Measurements from ENCODE around the gene DCDC2C. TPM values are rescaled to one million over a fixed set of nuclear protein-coding genes. Genes with fewer than 3 reads are reported as not detected.

The DCDC2C gene
- total RNA-seq, 1 experiment from 2014 or later, result not detected

DNA sequence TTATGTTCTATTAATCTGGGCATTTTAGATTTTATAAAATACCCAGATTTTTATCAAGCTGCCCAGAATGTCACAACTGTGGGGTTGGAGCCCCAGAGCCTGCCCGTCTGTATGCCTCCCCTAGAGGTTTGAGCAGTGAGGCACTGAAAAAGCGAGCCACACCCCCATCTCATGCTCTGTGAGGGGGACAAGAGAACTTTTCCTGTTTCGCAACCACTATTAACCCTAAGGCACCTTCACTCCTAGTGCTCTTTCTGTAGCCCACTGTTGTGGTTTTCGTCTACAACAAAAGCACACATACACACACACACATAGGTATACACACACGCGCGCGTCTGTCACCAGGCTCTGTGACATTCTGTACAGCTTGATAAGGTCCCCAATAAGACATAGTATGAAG, 38.0 kb downstream of the DCDC2C start (continued):
- TF ChIP-seq, protein P1, sequence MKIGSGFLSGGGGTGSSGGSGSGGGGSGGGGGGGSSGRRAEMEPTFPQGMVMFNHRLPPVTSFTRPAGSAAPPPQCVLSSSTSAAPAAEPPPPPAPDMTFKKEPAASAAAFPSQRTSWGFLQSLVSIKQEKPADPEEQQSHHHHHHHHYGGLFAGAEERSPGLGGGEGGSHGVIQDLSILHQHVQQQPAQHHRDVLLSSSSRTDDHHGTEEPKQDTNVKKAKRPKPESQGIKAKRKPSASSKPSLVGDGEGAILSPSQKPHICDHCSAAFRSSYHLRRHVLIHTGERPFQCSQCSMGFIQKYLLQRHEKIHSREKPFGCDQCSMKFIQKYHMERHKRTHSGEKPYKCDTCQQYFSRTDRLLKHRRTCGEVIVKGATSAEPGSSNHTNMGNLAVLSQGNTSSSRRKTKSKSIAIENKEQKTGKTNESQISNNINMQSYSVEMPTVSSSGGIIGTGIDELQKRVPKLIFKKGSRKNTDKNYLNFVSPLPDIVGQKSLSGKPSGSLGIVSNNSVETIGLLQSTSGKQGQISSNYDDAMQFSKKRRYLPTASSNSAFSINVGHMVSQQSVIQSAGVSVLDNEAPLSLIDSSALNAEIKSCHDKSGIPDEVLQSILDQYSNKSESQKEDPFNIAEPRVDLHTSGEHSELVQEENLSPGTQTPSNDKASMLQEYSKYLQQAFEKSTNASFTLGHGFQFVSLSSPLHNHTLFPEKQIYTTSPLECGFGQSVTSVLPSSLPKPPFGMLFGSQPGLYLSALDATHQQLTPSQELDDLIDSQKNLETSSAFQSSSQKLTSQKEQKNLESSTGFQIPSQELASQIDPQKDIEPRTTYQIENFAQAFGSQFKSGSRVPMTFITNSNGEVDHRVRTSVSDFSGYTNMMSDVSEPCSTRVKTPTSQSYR (CRISPR knock-in tag; IDR thresholded peaks at IDR 0.05), result no peak
- TF ChIP-seq JUN (CRISPR knock-in tag; IDR thresholded peaks at IDR 0.05), result no peak
- TF ChIP-seq, protein P2, sequence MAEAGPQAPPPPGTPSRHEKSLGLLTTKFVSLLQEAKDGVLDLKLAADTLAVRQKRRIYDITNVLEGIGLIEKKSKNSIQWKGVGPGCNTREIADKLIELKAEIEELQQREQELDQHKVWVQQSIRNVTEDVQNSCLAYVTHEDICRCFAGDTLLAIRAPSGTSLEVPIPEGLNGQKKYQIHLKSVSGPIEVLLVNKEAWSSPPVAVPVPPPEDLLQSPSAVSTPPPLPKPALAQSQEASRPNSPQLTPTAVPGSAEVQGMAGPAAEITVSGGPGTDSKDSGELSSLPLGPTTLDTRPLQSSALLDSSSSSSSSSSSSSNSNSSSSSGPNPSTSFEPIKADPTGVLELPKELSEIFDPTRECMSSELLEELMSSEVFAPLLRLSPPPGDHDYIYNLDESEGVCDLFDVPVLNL (CRISPR knock-in tag; IDR thresholded peaks at IDR 0.05; ENCODE audit: borderline replicate concordance, low read depth), result no peak
- TF ChIP-seq, protein P3, sequence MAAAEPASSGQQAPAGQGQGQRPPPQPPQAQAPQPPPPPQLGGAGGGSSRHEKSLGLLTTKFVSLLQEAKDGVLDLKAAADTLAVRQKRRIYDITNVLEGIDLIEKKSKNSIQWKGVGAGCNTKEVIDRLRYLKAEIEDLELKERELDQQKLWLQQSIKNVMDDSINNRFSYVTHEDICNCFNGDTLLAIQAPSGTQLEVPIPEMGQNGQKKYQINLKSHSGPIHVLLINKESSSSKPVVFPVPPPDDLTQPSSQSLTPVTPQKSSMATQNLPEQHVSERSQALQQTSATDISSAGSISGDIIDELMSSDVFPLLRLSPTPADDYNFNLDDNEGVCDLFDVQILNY (CRISPR knock-in tag; IDR thresholded peaks at IDR 0.05), result no peak

DNA sequence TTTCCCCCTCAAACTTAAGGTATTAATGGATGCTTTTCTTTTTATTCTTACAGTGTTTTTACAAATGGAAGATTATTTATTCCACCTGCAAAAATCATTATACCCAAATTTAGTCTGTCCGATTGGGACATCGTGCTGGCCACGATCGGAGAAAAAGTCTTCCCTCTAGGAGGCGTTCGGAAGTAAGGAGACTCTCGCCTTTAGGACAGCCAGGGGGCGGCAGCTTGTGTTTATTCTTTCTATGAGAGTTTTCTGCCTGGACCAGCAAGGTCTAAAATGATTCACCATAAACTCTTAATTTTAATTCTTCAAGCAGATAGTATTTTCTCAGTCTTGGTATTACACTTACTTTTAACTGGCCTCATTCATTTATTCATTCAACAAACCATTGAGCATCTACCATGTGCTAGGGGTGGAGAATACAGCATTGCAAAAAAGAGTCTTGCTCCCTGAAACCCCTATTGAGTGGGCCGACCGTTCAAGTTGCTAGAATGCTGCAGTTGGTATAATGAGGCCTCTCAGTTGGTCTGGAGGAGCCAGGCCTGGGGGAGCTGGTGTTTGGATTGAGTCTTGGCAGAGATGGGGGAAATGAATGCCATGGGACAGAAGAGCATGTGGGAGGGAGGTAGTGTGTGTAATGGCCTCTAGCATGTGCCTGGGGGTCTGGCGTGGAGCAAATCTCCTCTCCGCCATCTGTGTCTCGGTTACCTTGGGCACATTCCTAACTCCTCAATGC, 38.7 kb downstream of the DCDC2C start:
- no peak overlapping the region for H3K4me3 Mint-ChIP-seq
- H3K4me1 Mint-ChIP-seq, result no peaks in the 10 kb centered on the region
- TF ChIP-seq ELF4 (CRISPR knock-in tag; IDR thresholded peaks at IDR 0.05; ENCODE audit: low read depth) (no peak), NR2C2 (CRISPR knock-in tag; IDR thresholded peaks at IDR 0.05) (no peak), NFATC4 (CRISPR knock-in tag; IDR thresholded peaks at IDR 0.05) (no peak), SMAD4 (CRISPR knock-in tag; IDR thresholded peaks at IDR 0.05) (no peak), CBFB (CRISPR knock-in tag; IDR thresholded peaks at IDR 0.05; ENCODE audit: low read depth) (no peak)
- TF ChIP-seq, protein P4, sequence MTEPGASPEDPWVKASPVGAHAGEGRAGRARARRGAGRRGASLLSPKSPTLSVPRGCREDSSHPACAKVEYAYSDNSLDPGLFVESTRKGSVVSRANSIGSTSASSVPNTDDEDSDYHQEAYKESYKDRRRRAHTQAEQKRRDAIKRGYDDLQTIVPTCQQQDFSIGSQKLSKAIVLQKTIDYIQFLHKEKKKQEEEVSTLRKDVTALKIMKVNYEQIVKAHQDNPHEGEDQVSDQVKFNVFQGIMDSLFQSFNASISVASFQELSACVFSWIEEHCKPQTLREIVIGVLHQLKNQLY (CRISPR knock-in tag; IDR thresholded peaks at IDR 0.05), result no peak
- TF ChIP-seq, protein P5, sequence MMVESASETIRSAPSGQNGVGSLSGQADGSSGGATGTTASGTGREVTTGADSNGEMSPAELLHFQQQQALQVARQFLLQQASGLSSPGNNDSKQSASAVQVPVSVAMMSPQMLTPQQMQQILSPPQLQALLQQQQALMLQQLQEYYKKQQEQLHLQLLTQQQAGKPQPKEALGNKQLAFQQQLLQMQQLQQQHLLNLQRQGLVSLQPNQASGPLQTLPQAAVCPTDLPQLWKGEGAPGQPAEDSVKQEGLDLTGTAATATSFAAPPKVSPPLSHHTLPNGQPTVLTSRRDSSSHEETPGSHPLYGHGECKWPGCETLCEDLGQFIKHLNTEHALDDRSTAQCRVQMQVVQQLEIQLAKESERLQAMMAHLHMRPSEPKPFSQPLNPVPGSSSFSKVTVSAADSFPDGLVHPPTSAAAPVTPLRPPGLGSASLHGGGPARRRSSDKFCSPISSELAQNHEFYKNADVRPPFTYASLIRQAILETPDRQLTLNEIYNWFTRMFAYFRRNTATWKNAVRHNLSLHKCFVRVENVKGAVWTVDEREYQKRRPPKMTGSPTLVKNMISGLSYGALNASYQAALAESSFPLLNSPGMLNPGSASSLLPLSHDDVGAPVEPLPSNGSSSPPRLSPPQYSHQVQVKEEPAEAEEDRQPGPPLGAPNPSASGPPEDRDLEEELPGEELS (CRISPR knock-in tag; IDR thresholded peaks at IDR 0.05), result no peak
- TF ChIP-seq, protein P6, sequence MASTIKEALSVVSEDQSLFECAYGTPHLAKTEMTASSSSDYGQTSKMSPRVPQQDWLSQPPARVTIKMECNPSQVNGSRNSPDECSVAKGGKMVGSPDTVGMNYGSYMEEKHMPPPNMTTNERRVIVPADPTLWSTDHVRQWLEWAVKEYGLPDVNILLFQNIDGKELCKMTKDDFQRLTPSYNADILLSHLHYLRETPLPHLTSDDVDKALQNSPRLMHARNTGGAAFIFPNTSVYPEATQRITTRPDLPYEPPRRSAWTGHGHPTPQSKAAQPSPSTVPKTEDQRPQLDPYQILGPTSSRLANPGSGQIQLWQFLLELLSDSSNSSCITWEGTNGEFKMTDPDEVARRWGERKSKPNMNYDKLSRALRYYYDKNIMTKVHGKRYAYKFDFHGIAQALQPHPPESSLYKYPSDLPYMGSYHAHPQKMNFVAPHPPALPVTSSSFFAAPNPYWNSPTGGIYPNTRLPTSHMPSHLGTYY (CRISPR knock-in tag; IDR thresholded peaks at IDR 0.05), result no peak
- TF ChIP-seq, protein P7, sequence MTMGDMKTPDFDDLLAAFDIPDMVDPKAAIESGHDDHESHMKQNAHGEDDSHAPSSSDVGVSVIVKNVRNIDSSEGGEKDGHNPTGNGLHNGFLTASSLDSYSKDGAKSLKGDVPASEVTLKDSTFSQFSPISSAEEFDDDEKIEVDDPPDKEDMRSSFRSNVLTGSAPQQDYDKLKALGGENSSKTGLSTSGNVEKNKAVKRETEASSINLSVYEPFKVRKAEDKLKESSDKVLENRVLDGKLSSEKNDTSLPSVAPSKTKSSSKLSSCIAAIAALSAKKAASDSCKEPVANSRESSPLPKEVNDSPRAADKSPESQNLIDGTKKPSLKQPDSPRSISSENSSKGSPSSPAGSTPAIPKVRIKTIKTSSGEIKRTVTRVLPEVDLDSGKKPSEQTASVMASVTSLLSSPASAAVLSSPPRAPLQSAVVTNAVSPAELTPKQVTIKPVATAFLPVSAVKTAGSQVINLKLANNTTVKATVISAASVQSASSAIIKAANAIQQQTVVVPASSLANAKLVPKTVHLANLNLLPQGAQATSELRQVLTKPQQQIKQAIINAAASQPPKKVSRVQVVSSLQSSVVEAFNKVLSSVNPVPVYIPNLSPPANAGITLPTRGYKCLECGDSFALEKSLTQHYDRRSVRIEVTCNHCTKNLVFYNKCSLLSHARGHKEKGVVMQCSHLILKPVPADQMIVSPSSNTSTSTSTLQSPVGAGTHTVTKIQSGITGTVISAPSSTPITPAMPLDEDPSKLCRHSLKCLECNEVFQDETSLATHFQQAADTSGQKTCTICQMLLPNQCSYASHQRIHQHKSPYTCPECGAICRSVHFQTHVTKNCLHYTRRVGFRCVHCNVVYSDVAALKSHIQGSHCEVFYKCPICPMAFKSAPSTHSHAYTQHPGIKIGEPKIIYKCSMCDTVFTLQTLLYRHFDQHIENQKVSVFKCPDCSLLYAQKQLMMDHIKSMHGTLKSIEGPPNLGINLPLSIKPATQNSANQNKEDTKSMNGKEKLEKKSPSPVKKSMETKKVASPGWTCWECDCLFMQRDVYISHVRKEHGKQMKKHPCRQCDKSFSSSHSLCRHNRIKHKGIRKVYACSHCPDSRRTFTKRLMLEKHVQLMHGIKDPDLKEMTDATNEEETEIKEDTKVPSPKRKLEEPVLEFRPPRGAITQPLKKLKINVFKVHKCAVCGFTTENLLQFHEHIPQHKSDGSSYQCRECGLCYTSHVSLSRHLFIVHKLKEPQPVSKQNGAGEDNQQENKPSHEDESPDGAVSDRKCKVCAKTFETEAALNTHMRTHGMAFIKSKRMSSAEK (CRISPR knock-in tag; IDR thresholded peaks at IDR 0.05; ENCODE audit: borderline replicate concordance), result no peak
- TF ChIP-seq, protein P8, sequence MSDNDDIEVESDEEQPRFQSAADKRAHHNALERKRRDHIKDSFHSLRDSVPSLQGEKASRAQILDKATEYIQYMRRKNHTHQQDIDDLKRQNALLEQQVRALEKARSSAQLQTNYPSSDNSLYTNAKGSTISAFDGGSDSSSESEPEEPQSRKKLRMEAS (CRISPR knock-in tag; IDR thresholded peaks at IDR 0.05), result no peak
- TF ChIP-seq, protein P3 (CRISPR knock-in tag; IDR thresholded peaks at IDR 0.05), result no peak
- H3K27me3 Mint-ChIP-seq (ENCODE audit: low read depth), result peaks cover 29% of the 10 kb centered on the region
- no peak for DNase-seq (ENCODE audit: low spot score)
- CTCF ChIA-PET, result no interaction called here
- POLR2A ChIA-PET, result no interaction called here
- no peak overlapping the region for H3K27ac Mint-ChIP-seq
- ATAC-seq, result no peak
- H3K9me3 Mint-ChIP-seq, result peaks cover 82% of the 10 kb centered on the region
- H3K36me3 Mint-ChIP-seq, result peaks cover 65% of the 10 kb centered on the region

Data from WTC11 (cell line).